GM12892 (cell line): ENCODE measurements around the gene DUS3L.

Source experiments
- DNase-seq: peaks from one replicate; pipeline ENCODE4 v3.0.0; 2011; ENCODE audit not compliant: insufficient read length
- FAIRE-seq: peaks from 2 replicates; lab custom pipeline; 2011; peaks lifted over from hg19 to GRCh38; lab: Jason Lieb, UNC
- POLR2A ChIP-seq: IDR thresholded peaks from 2 replicates; pipeline ENCODE4 v1.6.1; 2011; ENCODE audit warnings: low read depth, low read length, control low read depth
- POLR2AphosphoS5 ChIP-seq: IDR thresholded peaks from 2 replicates; pipeline ENCODE4 v1.6.1; 2011; ENCODE audit warnings: low read depth, low read length, control low read depth
- TAF1 ChIP-seq: IDR thresholded peaks from 2 replicates; pipeline ENCODE4 v1.6.1; 2011; ENCODE audit warnings: low read depth, mild to moderate bottlenecking, control low read depth, low read length, borderline replicate concordance

The DUS3L gene

DNA sequence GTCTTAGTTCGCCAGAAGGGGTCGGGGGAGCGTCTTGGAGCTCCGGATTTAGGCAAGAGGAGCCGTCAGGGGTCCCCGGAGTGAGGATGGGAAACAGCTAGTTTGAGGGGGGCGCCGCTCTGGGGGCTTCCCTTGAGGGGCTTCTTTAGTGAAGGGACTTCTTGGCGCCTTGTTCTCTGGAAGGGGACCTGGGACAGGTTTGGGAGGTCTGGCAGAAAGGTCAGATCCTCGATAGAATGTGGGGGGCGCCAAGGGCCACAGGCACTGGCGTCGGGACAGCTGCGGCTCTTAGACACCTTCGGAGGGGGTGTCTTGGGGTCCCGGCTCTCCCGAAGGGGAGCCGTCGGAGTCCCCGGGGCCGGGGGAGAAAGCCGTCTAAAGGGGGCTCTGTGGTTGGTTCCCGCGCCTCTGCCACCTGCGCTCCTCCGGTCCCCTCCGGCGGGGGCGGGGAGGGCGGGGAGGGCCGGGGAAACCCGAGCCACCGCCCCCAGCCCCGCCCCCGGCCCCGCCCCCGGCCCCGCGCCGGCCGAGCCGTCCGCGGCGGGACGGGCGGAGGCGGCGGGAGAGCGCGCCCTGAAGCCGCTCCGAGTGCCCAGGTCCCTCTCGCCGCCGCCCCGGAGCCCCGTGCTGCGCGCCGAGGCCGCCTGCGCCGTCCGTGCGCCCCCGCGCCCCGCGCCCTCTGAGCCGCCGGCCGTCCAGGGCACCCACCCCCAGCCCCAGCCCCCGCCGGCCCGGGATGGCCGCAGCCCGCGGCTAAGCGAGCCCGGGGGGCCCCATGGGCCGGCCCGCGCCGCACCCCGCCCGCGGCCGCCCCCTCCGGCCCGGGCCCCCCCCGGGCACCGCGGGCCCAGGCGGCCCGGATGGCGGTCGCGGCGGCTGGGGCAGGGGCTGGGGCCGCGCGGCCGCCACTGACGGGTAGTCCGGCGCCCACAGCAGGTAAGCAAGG is 13.8 kb upstream of the DUS3L start, which contains the start of gene NRTN:
TSS of gene NRTN (plus strand) at position 552 of the 946 bp plus-strand sequence. CDS start 19,099 bp downstream, outside the sequence.
- TF ChIP-seq POLR2AphosphoS5 (no peak), TAF1 (no peak), POLR2A (no peak)
- FAIRE-seq = no peak
- DNase-seq = peak; percentile 70

DNA sequence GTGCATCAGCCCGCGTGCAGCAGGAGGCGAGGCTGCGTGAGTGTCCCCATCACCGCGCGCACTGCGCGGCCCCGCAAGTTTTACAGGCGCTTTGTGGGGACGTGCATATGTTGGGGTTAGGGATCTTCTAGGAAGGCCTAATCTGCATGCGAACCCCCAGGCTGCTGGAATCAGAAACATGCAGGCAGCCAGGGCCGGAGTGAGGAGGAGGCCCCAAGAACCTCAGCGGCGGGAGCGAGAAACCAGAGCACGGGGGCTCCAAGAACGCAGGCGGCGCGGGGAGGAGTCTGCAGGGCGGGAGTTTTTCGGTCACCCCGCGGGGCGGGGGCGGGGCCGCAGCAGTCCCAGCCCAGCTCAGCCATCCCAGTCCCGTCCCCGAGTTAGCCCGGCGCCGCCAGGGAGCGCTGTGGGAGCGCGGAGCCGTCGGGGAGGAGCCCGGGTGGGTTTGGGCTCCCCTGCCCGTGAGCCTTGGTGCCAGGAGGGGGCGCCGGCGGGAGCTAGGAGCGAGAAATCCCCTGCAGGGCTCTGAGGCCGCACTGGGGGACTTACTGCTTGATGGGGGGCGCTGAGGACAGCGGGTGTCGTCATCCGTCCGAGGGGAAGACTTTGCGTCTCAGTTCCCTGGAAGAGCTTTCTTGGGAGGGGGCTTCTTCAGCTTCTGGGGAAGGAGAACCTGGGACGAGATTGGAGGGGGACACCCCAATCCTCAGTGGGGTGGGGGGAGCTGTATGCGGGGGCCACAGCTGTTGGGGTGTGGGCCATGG is 13.0 kb upstream of the DUS3L start:
- FAIRE-seq (peak; percentile 90), DNase-seq (peak; percentile 98)
- no peak for TF ChIP-seq POLR2A
- TF ChIP-seq POLR2AphosphoS5 = no peak
- TF ChIP-seq TAF1 = no peak

DNA sequence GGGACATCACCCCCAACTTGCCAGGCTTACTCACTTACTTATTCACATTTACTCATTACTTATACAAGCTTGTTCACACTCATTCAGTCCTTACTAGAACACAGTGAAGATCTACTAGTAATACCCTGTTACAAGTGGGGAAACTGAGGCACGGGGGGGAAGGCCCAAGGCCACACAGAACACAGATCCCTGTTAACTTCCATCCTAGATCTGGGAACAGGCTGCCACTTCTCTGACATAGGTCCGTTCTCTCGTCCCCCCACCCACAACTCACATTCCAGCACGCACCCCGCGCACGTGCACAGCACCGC is 12.4 kb upstream of the DUS3L start:
- TF ChIP-seq TAF1 = no peak
- TF ChIP-seq POLR2A = no peak
- TF ChIP-seq POLR2AphosphoS5 = no peak
- FAIRE-seq (no peak), DNase-seq (no peak)

DNA sequence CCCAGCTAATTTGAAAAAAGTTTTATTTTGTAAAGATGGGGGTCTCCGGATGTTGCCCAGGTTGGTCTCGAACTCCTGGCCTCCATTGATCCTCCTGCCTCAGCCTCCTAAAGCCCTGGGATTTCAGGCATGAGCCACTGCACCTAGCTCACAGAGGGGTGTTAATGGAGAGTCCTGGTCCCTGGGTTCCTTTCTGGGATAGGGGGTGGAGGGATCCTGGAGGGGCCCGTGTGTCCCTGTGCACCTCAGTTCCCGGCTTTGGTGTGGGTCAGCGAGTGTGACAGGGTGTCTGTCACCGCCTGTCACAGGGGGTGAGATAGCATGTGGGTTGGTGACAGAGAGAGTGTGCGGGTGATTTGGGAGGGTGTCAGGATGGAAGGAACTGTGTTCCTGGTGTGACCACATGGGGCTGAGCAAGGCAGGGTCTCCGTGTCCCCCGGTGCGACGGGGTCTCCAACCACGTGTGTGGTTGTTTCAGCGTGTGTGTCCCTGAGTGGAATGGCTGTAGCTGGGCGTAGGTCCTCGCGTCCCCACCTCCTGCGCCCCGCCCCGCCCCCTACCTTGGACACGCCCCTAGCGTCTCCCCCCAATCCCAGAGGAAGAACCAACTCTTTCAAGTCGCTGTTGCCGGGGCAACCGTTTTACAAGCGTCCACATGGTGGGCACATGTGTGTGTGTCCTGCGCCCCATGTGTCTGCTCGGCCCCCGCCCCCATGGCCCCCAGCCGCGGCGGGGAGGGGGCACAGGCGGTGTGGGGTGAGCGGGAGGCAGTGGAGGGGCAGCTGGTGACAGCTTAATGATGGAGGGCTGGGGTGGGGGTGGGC is 11.0 kb upstream of the DUS3L start:
- DNase-seq = no peak
- TF ChIP-seq TAF1 = no peak
- FAIRE-seq = no peak

DNA sequence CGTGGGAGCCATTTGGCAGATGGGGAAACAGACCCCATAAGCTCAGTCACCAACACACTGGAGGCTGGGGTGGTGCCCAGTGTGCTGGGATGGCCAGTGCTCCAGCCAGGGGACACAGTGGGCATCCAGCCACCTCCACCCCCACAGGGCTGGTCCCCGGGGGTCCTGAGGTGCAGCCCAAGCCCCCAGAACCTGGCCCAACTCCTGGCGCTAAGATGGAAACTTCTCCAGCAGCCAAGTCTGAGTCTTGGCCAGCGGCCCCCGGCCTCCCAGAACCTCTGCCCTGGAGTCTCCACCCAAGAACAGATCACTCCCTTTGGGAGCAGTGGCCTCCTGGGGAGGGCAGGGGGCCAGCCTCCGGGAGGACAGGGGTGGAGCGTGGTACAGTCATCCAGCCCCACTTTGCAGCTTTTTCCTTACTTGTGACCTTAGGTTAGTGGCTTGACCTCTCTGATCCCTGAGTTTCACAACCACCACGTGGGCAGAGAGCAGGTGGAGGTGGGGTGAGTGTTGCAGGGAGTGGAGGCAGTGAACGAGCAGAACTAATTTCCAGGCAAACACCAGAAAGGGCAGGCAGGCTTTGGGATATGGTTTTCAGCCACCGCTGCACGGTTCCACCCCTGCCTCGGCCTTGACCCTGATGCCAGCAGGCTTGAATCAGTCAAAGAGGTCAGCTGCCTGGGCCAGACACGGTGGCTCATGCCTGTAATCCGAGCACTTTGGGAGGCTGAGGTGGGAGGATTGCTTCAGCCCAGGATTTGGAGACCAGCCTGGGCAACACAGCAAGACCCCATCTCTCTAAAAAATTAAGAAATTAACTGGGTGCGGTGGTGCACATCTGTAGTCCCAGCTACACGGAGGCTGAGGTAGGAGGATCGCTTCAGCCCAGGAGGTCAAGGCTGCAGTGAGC is 9.7 kb upstream of the DUS3L start:
- FAIRE-seq (no peak), DNase-seq (no peak)
- TF ChIP-seq POLR2A (no peak), POLR2AphosphoS5 (no peak), TAF1 (no peak)

DNA sequence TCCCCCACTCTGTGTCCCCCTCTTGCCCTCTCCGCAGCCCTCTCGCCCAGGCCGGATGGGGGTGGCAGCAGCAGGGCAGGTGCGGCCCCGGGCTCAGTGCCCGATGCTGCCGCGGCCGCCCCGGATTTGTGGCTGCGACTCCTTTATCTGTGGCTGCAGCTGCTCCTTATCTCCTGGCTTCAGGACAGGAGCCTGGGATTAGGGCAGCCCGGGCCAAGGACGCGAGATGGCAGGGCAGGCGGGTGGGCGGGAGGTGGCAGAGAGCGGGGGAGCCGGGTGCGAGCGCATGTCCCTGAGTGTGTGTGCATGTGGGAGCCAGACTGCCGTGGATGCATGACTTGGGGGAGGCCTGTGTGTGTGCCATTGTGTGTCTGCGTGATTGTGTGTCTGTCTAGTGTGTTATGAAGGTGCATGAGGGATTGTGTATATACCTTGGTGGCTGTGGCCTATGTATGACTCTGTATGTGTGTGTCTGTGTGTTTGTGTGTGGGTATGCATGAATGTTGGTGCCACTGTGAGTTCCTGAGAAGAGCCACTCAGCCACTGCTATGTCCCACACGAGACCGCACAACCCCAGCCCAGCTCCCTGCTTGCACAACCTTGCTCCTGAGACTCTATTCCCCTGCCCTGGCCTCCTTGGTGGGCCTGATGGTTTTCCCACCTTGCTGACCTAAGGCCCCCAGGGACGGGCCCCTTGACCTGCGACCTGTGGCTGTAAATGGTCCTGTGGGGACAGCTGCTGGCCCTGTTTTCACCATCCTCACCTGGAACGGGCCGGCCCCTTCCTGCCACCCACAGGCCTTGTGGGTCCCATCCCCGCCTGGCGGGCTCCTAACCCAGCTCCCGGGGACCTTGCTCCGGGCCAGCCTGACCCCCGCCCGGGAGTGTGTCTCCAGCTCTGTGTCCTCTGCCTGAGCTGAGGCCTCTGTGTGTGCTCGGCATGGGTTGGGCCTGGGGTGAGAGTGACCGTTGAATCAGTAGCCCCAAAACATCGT is 8.6 kb upstream of the DUS3L start:
- no peak for FAIRE-seq
- no peak for DNase-seq
- TF ChIP-seq TAF1 (no peak), POLR2AphosphoS5 (no peak), POLR2A (no peak)

DNA sequence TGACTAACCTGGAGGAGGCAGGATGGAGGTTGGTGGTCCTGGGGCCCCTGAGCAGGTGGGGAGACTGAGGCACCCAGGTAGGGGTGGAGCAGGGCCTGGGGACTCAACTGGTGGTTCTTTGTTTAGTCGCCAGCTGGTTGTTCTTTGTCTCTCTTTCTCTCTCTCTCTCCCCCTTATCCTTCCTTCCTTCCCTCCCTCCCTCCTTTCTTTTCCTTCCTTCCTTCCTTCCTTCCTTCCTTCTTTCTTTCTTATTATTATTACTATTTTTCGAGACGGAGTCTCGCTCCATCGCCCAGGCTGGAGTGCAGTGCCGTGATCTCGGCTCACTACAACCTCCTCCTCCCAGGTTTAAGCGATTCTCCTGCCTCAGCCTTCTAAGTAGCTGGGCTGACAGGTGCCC is 7.3 kb upstream of the DUS3L start:
- FAIRE-seq (no peak), DNase-seq (no peak)

DNA sequence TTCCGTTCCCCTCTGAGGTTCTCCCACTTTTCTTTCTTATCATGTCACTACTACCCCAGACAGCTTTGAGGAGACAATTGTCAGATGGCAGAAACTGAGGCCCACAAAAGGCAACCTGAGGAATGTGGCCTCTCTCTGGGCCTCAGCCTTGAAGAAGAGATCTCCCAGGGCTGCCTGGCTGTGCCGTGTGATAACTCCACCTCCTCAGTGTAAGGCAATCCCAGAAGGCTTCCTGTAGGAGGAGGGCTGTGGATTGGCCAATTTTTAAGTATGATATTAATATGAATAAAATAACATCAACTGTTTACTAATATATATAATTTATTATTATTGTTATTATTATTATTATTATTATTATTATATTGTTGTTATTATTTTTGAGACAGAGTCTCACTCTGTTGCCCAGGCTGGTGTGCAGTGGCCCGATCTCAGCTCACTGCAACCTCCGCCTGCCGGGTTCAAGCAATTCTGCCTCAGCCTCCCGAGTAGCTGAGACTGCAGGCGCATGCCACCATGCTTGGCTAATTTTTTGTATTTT is 4.5 kb upstream of the DUS3L start:
- DNase-seq = no peak
- no peak for FAIRE-seq
- TF ChIP-seq TAF1 (no peak), POLR2A (no peak), POLR2AphosphoS5 (no peak)

More for the DNA sequence above, 7.3 kb upstream of the DUS3L start:
- no peak for TF ChIP-seq TAF1
- TF ChIP-seq POLR2A = no peak
- TF ChIP-seq POLR2AphosphoS5 = no peak

DNA sequence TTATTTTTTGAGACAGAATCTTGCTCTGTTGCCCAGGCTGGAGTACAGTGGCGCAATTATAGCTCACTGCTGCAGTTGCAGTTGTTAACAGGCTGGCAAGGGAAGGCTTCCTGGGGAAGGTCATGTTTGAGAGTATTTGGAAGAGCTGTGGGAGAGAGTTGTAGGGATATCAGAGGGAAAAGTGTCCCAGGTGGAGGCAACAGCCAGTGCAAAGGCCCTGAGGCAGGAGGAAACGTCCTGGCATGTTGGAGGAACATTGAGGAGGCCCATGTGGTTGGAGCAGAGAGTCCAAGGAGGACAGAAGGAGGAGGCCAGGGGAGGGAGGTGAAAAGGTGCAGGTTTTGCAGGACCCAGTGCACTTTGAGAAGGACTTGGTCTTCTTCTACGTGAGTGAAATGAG is 2.2 kb upstream of the DUS3L start:
- no peak for DNase-seq
- FAIRE-seq = no peak
- TF ChIP-seq TAF1 = no peak
- no peak for TF ChIP-seq POLR2AphosphoS5
- TF ChIP-seq POLR2A = no peak
